Neutrophil (primary cell): ENCODE results near the gene RAET1L.
"Not testable (repeated sequence)": the region's sequence is repeated elsewhere in the genome, so short reads cannot be mapped to it uniquely, and the experiment has no call there.

Experiments
- H3K27ac ChIP-seq: fragments of 200-600 bp; sonication (generic); 2 replicates; pipeline ENCODE4 v1.5.1; 2016; ENCODE audit warnings: mild to moderate bottlenecking, moderate library complexity
- H3K27me3 ChIP-seq: fragments of 200-600 bp; sonication (generic); 2 replicates; pipeline ENCODE4 v1.6.0; 2016; ENCODE audit warnings: mild to moderate bottlenecking
- H3K36me3 ChIP-seq: fragments of 200-600 bp; sonication (generic); 2 replicates; pipeline ENCODE4 v1.5.1; 2017
- H3K4me1 ChIP-seq, 2 experiments: fragments of 200-600 bp in 1 of 2; sonication (generic) in 1 of 2; 1 replicate in 1 of 2; 2 replicates in 1 of 2; pipeline versions ENCODE4 v1.5.1 to v1.6.1; 2013 to 2016; ENCODE audit warnings: low read depth in 1 of 2, low read length in 1 of 2, mild to moderate bottlenecking in 1 of 2, moderate library complexity in 1 of 2; ENCODE audit not compliant: control insufficient read depth in 1 of 2, insufficient read depth in 1 of 2
- H3K4me3 ChIP-seq, 2 experiments: fragments of 200-600 bp in 1 of 2; sonication (generic) in 1 of 2; 1 replicate in 1 of 2; 2 replicates in 1 of 2; pipeline ENCODE4 v1.5.1; 2013 to 2016; ENCODE audit warnings: low read depth in 1 of 2, low read length in 1 of 2, mild to moderate bottlenecking in 1 of 2, moderate library complexity in 1 of 2
- H3K9me3 ChIP-seq: fragments of 200-600 bp; sonication (generic); 2 replicates; pipeline ENCODE4 v1.5.1; 2016
- CTCF ChIP-seq: fragments of 200-600 bp; sonication (generic); IDR thresholded peaks from 2 replicates; pipeline ENCODE4 v1.5.1; 2016; ENCODE audit warnings: antibody characterized with exemption

RAET1L gene

GRCh38 chr6:149979293-149979692 is 46.0 kb downstream of the RAET1L start:
- H3K36me3 ChIP-seq: no peaks in the 10 kb centered on the region
- H3K4me1 ChIP-seq: no peaks in the 10 kb centered on the region
- peaks cover 90% of the 10 kb centered on the region for H3K27me3 ChIP-seq
- no peak overlapping the region for H3K27ac ChIP-seq
- no peak for TF ChIP-seq CTCF
- H3K4me3 ChIP-seq: no peak overlapping the region
- no peaks in the 10 kb centered on the region for H3K9me3 ChIP-seq

- peaks cover 96% of the 10 kb centered on the region for H3K27me3 ChIP-seq
- no peaks in the 10 kb centered on the region for H3K4me1 ChIP-seq
- H3K4me3 ChIP-seq: no peak overlapping the region
- TF ChIP-seq CTCF: no peak
- no peaks in the 10 kb centered on the region for H3K9me3 ChIP-seq
- H3K36me3 ChIP-seq: no peaks in the 10 kb centered on the region
- H3K27ac ChIP-seq: no peak overlapping the region
These were observed 46.7 kb downstream of the RAET1L start for GRCh38 chr6:149978610-149979009.

GRCh38 chr6:149977221-149977620 is 48.1 kb downstream of the RAET1L start:
- H3K9me3 ChIP-seq: no peaks in the 10 kb centered on the region
- no peaks in the 10 kb centered on the region for H3K4me1 ChIP-seq
- H3K36me3 ChIP-seq: no peaks in the 10 kb centered on the region
- TF ChIP-seq CTCF: no peak
- no peak overlapping the region for H3K4me3 ChIP-seq
- no peak overlapping the region for H3K27ac ChIP-seq
- H3K27me3 ChIP-seq: peaks cover 96% of the 10 kb centered on the region

- no peaks in the 10 kb centered on the region for H3K4me1 ChIP-seq
- H3K4me3 ChIP-seq: no peak overlapping the region
- TF ChIP-seq CTCF: no peak
- no peak overlapping the region for H3K27ac ChIP-seq
- no peaks in the 10 kb centered on the region for H3K36me3 ChIP-seq
- H3K9me3 ChIP-seq: no peaks in the 10 kb centered on the region
- peaks cover 97% of the 10 kb centered on the region for H3K27me3 ChIP-seq
These were observed 49.9 kb downstream of the RAET1L start for GRCh38 chr6:149975400-149975799.

GRCh38 chr6:149974825-149975224 is 50.5 kb downstream of the RAET1L start:
- no peak overlapping the region for H3K4me3 ChIP-seq
- no peak overlapping the region for H3K27ac ChIP-seq
- H3K4me1 ChIP-seq: no peaks in the 10 kb centered on the region
- peaks cover 98% of the 10 kb centered on the region for H3K27me3 ChIP-seq
- TF ChIP-seq CTCF: no peak
- no peaks in the 10 kb centered on the region for H3K36me3 ChIP-seq
- no peaks in the 10 kb centered on the region for H3K9me3 ChIP-seq

GRCh38 chr6:149974394-149974793 is 50.9 kb downstream of the RAET1L start:
- H3K27me3 ChIP-seq: peaks cover 98% of the 10 kb centered on the region
- not testable (repeated sequence) for H3K27ac ChIP-seq, H3K36me3 ChIP-seq, H3K9me3 ChIP-seq, H3K4me1 ChIP-seq, H3K4me3 ChIP-seq
